ENCODE measurements around the gene PDXK. TPM values are rescaled to one million over a fixed set of nuclear protein-coding genes. Genes with fewer than 3 reads are reported as not detected.

PDXK gene
- total RNA-seq, 4 donors from 2014 or later: 42.9 to 114 (median 82.0) TPM

GRCh38 chr21:43793243-43793642, 74.3 kb downstream of the PDXK start:
- H3K27ac ChIP-seq: no peak overlapping the region
- TF ChIP-seq CTCF (IDR thresholded peaks at IDR 0.05) (no peak), POLR2A (IDR thresholded peaks at IDR 0.05) (no peak)
- H3K4me1 ChIP-seq: peaks cover 13 to 32% (median 15%) of the 10 kb centered on the region in 3 donors
- 98% methylated on average over 5 of the region's 16 CpGs; no CpG with 5 or more reads in 1 of the 2 donors for WGBS, 2 donors
- H3K4me3 ChIP-seq: no peak overlapping the region
- no peak for DNase-seq
- peaks cover 24 to 75% (median 51%) of the 10 kb centered on the region in 3 donors for H3K36me3 ChIP-seq
- no peaks in the 10 kb centered on the region for H3K27me3 ChIP-seq
- intact Hi-C loops (cut with DNase I): no loop called here
- no peaks in the 10 kb centered on the region for H3K9me3 ChIP-seq

GRCh38 chr21:43794311-43794710, 75.4 kb downstream of the PDXK start:
- 56% methylated on average over 3 of the region's 12 CpGs; no CpG with 5 or more reads in 1 of the 2 donors for WGBS, 2 donors
- Histone ChIP-seq H3K27me3 (no peaks in the 10 kb centered on the region), H3K9me3 (no peaks in the 10 kb centered on the region), H3K36me3 (peaks cover 32 to 86% (median 59%) of the 10 kb centered on the region in 3 donors), H3K4me3 (no peak overlapping the region), H3K4me1 (peaks cover 12 to 24% (median 13%) of the 10 kb centered on the region in 3 donors), H3K27ac (no peak overlapping the region)
- no peak for DNase-seq
- TF ChIP-seq CTCF (IDR thresholded peaks at IDR 0.05): no peak
- TF ChIP-seq POLR2A (IDR thresholded peaks at IDR 0.05): no peak
- intact Hi-C loops (cut with DNase I): no loop called here

- no peaks in the 10 kb centered on the region for H3K27me3 ChIP-seq
- DNase-seq: no peak
Measured at GRCh38 chr21:43794857-43795256, 75.9 kb downstream of the PDXK start.

GRCh38 chr21:43797415-43797814, 78.5 kb downstream of the PDXK start:
- TF ChIP-seq POLR2A (IDR thresholded peaks at IDR 0.05) (no peak), CTCF (IDR thresholded peaks at IDR 0.05) (no peak)
- WGBS, 2 donors: 86 to 91% methylated on average over 14 to 18 of the region's 19 CpGs
- no peaks in the 10 kb centered on the region for H3K4me1 ChIP-seq

More at GRCh38 chr21:43794857-43795256, 75.9 kb downstream of the PDXK start:
- intact Hi-C loops (cut with DNase I): no loop called here
- Histone ChIP-seq H3K9me3 (no peaks in the 10 kb centered on the region), H3K4me1 (peaks cover 12 to 21% (median 13%) of the 10 kb centered on the region in 3 donors), H3K4me3 (no peak overlapping the region), H3K27ac (no peak overlapping the region), H3K36me3 (peaks cover 35 to 91% (median 59%) of the 10 kb centered on the region in 3 donors)
- WGBS, 2 donors: 70 to 87% methylated on average over 2 to 3 of the region's 14 CpGs
- TF ChIP-seq CTCF (IDR thresholded peaks at IDR 0.05): no peak
- TF ChIP-seq POLR2A (IDR thresholded peaks at IDR 0.05): no peak

GRCh38 chr21:43797925-43798715, 79.2 kb downstream of the PDXK start:
- no peak for TF ChIP-seq POLR2A (IDR thresholded peaks at IDR 0.05)
- no peak for TF ChIP-seq CTCF (IDR thresholded peaks at IDR 0.05)
- Histone ChIP-seq H3K9me3 (no peaks in the 10 kb centered on the region), H3K36me3 (peaks cover 49 to 100% (median 71%) of the 10 kb centered on the region in 3 donors), H3K27ac (no peak overlapping the region), H3K4me3 (no peak overlapping the region), H3K27me3 (no peaks in the 10 kb centered on the region), H3K4me1 (no peaks in the 10 kb centered on the region)
- 91 to 92% methylated on average over 21 to 27 of the region's 30 CpGs for WGBS, 2 donors
- DNase-seq: no peak
- intact Hi-C loops (cut with DNase I): no loop called here

More at GRCh38 chr21:43797415-43797814, 78.5 kb downstream of the PDXK start:
- no peaks in the 10 kb centered on the region for H3K27me3 ChIP-seq
- no peaks in the 10 kb centered on the region for H3K9me3 ChIP-seq
- H3K27ac ChIP-seq: no peak overlapping the region
- H3K4me3 ChIP-seq: no peak overlapping the region
- H3K36me3 ChIP-seq: peaks cover 54 to 100% (median 71%) of the 10 kb centered on the region in 3 donors
- no peak for DNase-seq
- intact Hi-C loops (cut with DNase I): no loop called here
